ENCODE measurements around the gene WDFY2.
"Not testable (repeated sequence)": the region's sequence is repeated elsewhere in the genome, so short reads cannot be mapped to it uniquely, and the experiment has no call there.

The WDFY2 gene

GRCh38 chr13:51629491-51630287 lies 45.4 kb downstream of the WDFY2 start:
- in situ Hi-C loops (cut with MboI; ENCODE audit: low sequenced_read_pairs) = no loop called here

- in situ Hi-C loops (cut with MboI; ENCODE audit: low sequenced_read_pairs) = no loop called here
Measured at GRCh38 chr13:51630288-51630615, 46.0 kb downstream of the WDFY2 start.

- in situ Hi-C loops (cut with MboI; ENCODE audit: low sequenced_read_pairs) = no loop called here
Measured at GRCh38 chr13:51632591-51633362, 48.5 kb downstream of the WDFY2 start.

GRCh38 chr13:51635137-51635878 lies 51.0 kb downstream of the WDFY2 start:
- in situ Hi-C loops (cut with MboI; ENCODE audit: low sequenced_read_pairs) = no loop called here

GRCh38 chr13:51636349-51636890 lies 52.2 kb downstream of the WDFY2 start:
- in situ Hi-C loops (cut with MboI; ENCODE audit: low sequenced_read_pairs) = no loop called here

- in situ Hi-C loops (cut with MboI; ENCODE audit: low sequenced_read_pairs) = no loop called here
Measured at GRCh38 chr13:51637852-51638215, 53.6 kb downstream of the WDFY2 start.

- in situ Hi-C loops (cut with MboI; ENCODE audit: low sequenced_read_pairs) = no loop called here
Measured at GRCh38 chr13:51638216-51638871, 54.1 kb downstream of the WDFY2 start.

GRCh38 chr13:51639171-51639570 lies 54.9 kb downstream of the WDFY2 start:
- in situ Hi-C loops (cut with MboI; ENCODE audit: low sequenced_read_pairs) = no loop called here

- in situ Hi-C loops (cut with MboI; ENCODE audit: low sequenced_read_pairs) = not testable (repeated sequence)
Measured at GRCh38 chr13:51640696-51641095, 56.4 kb downstream of the WDFY2 start.

- in situ Hi-C loops (cut with MboI; ENCODE audit: low sequenced_read_pairs) = no loop called here
Measured at GRCh38 chr13:51643105-51643881, 59.0 kb downstream of the WDFY2 start.

- in situ Hi-C loops (cut with MboI; ENCODE audit: low sequenced_read_pairs) = no loop called here
Measured at GRCh38 chr13:51643882-51644281, 59.6 kb downstream of the WDFY2 start.

GRCh38 chr13:51644654-51645053 lies 60.4 kb downstream of the WDFY2 start:
- in situ Hi-C loops (cut with MboI; ENCODE audit: low sequenced_read_pairs) = no loop called here

- in situ Hi-C loops (cut with MboI; ENCODE audit: low sequenced_read_pairs) = no loop called here
Measured at GRCh38 chr13:51645154-51645650, 60.9 kb downstream of the WDFY2 start.

- in situ Hi-C loops (cut with MboI; ENCODE audit: low sequenced_read_pairs) = no loop called here
Measured at GRCh38 chr13:51645761-51646670, 61.8 kb downstream of the WDFY2 start.

GRCh38 chr13:51647067-51647466 lies 62.8 kb downstream of the WDFY2 start:
- in situ Hi-C loops (cut with MboI; ENCODE audit: low sequenced_read_pairs) = no loop called here

- in situ Hi-C loops (cut with MboI; ENCODE audit: low sequenced_read_pairs) = not testable (repeated sequence)
Measured at GRCh38 chr13:51652193-51652592, 67.9 kb downstream of the WDFY2 start.

GRCh38 chr13:51659276-51660127 lies 75.2 kb downstream of the WDFY2 start:
- in situ Hi-C loops (cut with MboI; ENCODE audit: low sequenced_read_pairs) = no loop called here

- in situ Hi-C loops (cut with MboI; ENCODE audit: low sequenced_read_pairs) = no loop called here
Measured at GRCh38 chr13:51660813-51661212, 76.6 kb downstream of the WDFY2 start.
